ENCODE data around the gene KLHL9.

KLHL9 gene

GRCh38 chr9:21316860-21317259 is 18.3 kb downstream of the KLHL9 start:
- no peak for DNase-seq

- no peak for DNase-seq
Measured at GRCh38 chr9:21316032-21316842, 19.0 kb downstream of the KLHL9 start.

- no peak for DNase-seq
Measured at GRCh38 chr9:21314152-21314551, 21.1 kb downstream of the KLHL9 start.

GRCh38 chr9:21311889-21312288 is 23.3 kb downstream of the KLHL9 start:
- no peak for DNase-seq

GRCh38 chr9:21305213-21305612 is 30.0 kb downstream of the KLHL9 start, which contains the start of gene IFNA5:
Gene IFNA5, minus strand, starts transcription at chr9:21305313. Its CDS starts 57 bp downstream, at chr9:21305256.
- no peak for DNase-seq

GRCh38 chr9:21295992-21296391 is 39.2 kb downstream of the KLHL9 start:
- no peak for DNase-seq

GRCh38 chr9:21294904-21295538 is 40.2 kb downstream of the KLHL9 start:
- DNase-seq: no peak

- no peak for DNase-seq
Measured at GRCh38 chr9:21294364-21294774, 40.8 kb downstream of the KLHL9 start.

- DNase-seq: no peak
Measured at GRCh38 chr9:21289848-21290247, 45.4 kb downstream of the KLHL9 start.

GRCh38 chr9:21287280-21287679 is 47.9 kb downstream of the KLHL9 start:
- DNase-seq: no peak

- DNase-seq: no peak
Measured at GRCh38 chr9:21286659-21287058, 48.5 kb downstream of the KLHL9 start.

- DNase-seq: no peak
Measured at GRCh38 chr9:21286099-21286498, 49.1 kb downstream of the KLHL9 start.

GRCh38 chr9:21281275-21281674 is 53.9 kb downstream of the KLHL9 start:
- DNase-seq: no peak
